ENCODE results near the gene ERICH6B. TPM values are rescaled to one million over a fixed set of nuclear protein-coding genes. Genes with fewer than 3 reads are reported as not detected.
"Not testable (repeated sequence)": the region's sequence is repeated elsewhere in the genome, so short reads cannot be mapped to it uniquely, and the experiment has no call there.

Gene ERICH6B
- total and polyA plus RNA-seq, 3 donors from 2014 or later: 2.4 to 6.9 (median 2.4) TPM

DNA sequence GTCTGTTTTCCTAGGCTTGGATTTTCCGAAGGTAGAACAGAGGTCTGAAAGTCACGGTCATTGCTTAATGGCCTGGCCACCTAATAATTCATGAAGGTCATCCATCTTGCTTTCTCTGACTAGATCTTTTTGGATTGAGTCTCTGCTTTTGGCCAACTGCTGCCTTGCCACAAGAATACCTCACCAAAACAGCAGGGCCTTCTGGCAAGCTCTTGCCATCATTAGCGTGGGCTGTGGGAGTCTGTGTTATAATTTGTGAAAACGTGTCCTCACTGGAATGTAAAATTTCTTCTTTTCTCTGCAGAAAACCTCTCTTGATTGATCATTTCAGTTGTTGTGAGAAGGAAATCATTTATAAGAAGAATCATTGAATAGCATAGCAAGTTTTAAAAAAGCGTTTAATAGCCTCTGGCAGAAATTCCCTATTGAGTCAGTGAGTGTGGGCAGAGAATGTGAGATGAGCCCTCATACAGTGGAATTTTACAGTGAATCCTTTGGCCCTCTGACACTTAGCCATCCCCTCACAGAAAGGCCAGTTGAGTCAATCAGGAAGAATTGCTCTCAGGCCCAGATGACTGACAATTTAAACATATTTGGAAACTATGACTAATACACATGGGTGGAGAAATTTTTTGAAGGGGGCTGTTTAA lies 43.2 kb upstream of the ERICH6B start:
- TF ChIP-seq POLR2A (IDR thresholded peaks at IDR 0.05): no peak
- TF ChIP-seq, protein P1, sequence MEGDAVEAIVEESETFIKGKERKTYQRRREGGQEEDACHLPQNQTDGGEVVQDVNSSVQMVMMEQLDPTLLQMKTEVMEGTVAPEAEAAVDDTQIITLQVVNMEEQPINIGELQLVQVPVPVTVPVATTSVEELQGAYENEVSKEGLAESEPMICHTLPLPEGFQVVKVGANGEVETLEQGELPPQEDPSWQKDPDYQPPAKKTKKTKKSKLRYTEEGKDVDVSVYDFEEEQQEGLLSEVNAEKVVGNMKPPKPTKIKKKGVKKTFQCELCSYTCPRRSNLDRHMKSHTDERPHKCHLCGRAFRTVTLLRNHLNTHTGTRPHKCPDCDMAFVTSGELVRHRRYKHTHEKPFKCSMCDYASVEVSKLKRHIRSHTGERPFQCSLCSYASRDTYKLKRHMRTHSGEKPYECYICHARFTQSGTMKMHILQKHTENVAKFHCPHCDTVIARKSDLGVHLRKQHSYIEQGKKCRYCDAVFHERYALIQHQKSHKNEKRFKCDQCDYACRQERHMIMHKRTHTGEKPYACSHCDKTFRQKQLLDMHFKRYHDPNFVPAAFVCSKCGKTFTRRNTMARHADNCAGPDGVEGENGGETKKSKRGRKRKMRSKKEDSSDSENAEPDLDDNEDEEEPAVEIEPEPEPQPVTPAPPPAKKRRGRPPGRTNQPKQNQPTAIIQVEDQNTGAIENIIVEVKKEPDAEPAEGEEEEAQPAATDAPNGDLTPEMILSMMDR (IDR thresholded peaks at IDR 0.05): no peak
- Histone ChIP-seq H3K27ac (no peak overlapping the region), H3K4me3 (no peak overlapping the region), H3K4me1 (no peaks in the 10 kb centered on the region), H3K36me3 (ENCODE audit: low read depth, missing control alignments) (no peaks in the 10 kb centered on the region), H3K27me3 (no peaks in the 10 kb centered on the region), H3K9me3 (no peaks in the 10 kb centered on the region)
- intact Hi-C loops (cut with DNase I; ENCODE audit: low total_unique reads): no loop called here
- no peak for DNase-seq
- 68 to 79% methylated on average over 5 of the region's 5 CpGs for whole genome bisulfite sequencing, 2 donors

DNA sequence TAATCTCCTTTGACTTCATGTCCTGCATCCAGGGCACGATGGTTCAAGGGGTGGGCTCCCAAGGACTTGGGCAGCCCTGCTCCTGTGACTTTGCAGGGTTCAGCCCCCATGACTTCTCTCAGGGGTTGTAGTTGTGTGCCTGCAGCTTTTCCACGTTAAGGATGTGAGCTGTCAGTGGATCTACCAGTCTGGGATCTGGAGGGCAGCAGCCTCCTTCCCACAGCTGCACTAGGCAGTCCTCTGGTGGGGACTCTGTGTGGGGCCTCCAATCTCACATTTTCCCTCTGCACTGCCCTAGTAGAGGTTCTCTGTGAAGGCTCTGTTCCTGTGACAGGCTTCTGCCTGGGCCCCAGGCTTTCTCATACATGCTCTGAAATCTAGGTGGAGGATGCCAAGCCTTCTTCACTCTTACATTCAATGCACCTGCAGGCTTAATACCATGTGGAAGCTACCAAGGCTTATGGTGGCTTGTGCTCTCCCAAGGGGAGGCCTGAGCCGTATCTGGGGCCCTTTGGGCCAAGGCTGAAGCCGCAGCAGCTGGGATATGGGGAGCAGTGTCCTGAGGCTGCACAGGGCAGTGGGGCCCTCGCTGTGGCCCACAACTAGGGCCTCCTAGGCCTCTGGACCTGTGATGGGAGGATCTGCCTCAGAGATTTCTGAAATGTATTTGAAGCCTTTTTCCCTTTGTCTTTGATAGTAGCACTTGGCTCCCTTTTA lies 39.3 kb upstream of the ERICH6B start:
- Histone ChIP-seq H3K9me3 (no peaks in the 10 kb centered on the region), H3K4me1 (no peaks in the 10 kb centered on the region), H3K27me3 (no peaks in the 10 kb centered on the region), H3K4me3 (no peak overlapping the region), H3K36me3 (ENCODE audit: low read depth, missing control alignments) (no peaks in the 10 kb centered on the region), H3K27ac (no peak overlapping the region)
- WGBS, 2 donors: 87 to 95% methylated on average over 4 to 5 of the region's 5 CpGs
- DNase-seq: no peak
- TF ChIP-seq, protein P1 (IDR thresholded peaks at IDR 0.05): no peak
- no peak for TF ChIP-seq POLR2A (IDR thresholded peaks at IDR 0.05)
- intact Hi-C loops (cut with DNase I; ENCODE audit: low total_unique reads): no loop called here

DNA sequence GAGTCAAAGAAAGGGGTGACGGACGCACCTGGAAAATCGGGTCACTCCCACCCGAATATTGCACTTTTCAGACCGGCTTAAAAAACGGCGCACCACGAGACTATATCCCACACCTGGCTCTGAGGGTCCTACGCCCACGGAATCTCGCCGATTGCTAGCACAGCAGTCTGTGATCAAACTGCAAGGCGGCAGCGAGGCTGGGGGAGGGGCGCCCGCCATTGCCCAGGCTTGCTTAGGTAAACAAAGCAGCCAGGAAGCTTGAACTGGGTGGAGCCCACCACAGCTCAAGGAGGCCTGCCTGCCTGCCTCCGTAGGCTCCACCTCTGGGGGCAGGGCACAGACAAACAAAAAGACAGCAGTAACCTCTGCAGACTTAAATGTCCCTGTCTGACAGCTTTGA lies 29.7 kb upstream of the ERICH6B start:
- H3K27me3 ChIP-seq; H3K36me3 ChIP-seq (ENCODE audit: low read depth, missing control alignments); intact Hi-C loops (cut with DNase I; ENCODE audit: low total_unique reads); H3K4me3 ChIP-seq; H3K27ac ChIP-seq; DNase-seq; H3K4me1 ChIP-seq; H3K9me3 ChIP-seq: not testable (repeated sequence)
- 85% methylated on average over 16 of the region's 17 CpGs; no CpG with 5 or more reads in 1 of the 2 donors for WGBS, 2 donors

DNA sequence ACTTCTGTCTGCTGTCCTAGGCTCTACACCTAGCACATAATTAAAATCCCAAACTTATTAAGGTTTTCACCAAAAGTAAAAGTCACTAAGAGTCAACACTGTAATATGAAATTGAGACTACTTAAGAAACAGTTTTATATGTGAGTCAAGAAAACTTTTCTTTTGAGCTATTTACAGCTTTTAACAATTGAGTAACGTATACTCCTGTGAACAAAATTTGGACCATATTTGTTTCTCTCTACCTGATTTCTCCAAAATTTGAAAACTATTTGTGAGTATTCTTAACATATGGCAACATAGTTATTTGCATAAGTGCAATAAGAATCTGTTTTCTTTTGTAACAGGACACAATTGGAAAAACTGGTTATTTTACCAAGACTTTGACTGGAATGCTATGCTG lies 26.6 kb upstream of the ERICH6B start:
- H3K4me1 ChIP-seq; DNase-seq; H3K27me3 ChIP-seq; H3K9me3 ChIP-seq; H3K4me3 ChIP-seq; intact Hi-C loops (cut with DNase I; ENCODE audit: low total_unique reads); H3K36me3 ChIP-seq (ENCODE audit: low read depth, missing control alignments); H3K27ac ChIP-seq: not testable (repeated sequence)
- 81 to 87% methylated on average over 1 of the region's 1 CpG for WGBS, 2 donors

DNA sequence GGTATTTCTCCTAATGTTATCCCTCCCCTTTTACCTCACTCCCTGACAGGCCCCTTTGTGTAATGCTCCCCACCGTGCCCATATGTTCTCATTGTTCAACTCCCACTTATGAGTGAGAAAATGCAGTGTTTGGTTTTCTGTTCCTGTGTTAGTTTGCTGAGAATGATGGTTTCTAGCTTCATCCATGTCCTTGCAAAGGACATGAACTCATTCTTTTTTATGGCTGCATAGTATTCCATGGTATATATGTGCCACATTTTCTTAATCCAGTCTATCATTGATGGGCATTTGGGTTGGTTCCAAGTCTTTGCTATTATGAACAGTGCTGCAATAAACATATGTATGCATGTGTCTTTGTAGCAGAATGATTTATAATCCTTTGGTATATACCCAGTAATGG lies 19.8 kb upstream of the ERICH6B start:
- DNase-seq; intact Hi-C loops (cut with DNase I; ENCODE audit: low total_unique reads); H3K27me3 ChIP-seq; H3K4me1 ChIP-seq; H3K27ac ChIP-seq; H3K4me3 ChIP-seq; H3K9me3 ChIP-seq; H3K36me3 ChIP-seq (ENCODE audit: low read depth, missing control alignments): not testable (repeated sequence)
- WGBS, 2 donors: 81% methylated on average over 1 of the region's 1 CpG

DNA sequence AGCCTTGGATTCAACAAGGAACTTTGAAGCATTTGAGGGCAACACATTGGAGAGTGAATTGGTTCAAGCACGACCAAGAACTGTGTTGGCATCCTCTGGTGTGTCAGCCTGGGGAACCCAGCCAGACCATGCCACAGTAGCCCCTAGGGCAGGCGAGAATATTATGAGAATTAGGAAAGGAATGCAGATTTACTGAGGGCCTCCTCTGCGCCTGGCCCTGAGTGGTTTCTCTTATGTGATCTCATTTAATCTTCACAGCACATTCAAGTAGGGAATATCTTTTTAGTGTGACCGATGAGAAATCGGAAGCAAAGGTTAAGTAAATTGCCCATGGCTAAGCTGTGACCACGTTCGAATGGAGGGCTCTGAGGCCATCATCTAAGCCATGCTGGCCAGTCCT lies 15.3 kb upstream of the ERICH6B start:
- Histone ChIP-seq H3K36me3 (ENCODE audit: low read depth, missing control alignments) (no peaks in the 10 kb centered on the region), H3K27me3 (no peaks in the 10 kb centered on the region), H3K4me3 (no peak overlapping the region), H3K4me1 (no peaks in the 10 kb centered on the region), H3K27ac (no peak overlapping the region), H3K9me3 (no peaks in the 10 kb centered on the region)
- WGBS, 2 donors: 85% methylated on average over 7 of the region's 7 CpGs
- no peak for DNase-seq
- intact Hi-C loops (cut with DNase I; ENCODE audit: low total_unique reads): no loop called here
- no peak for TF ChIP-seq POLR2A (IDR thresholded peaks at IDR 0.05)
- TF ChIP-seq, protein P1 (IDR thresholded peaks at IDR 0.05): no peak

Measured in testis (tissue), 3 donors.